Activated B cell treated with CpG ODN at 0.5 μM for 24 hours (primary cell): ENCODE measurements around the gene RELB. TPM values are rescaled to one million over a fixed set of nuclear protein-coding genes. Genes with fewer than 3 reads are reported as not detected.

Experiments used
- ATAC-seq: fragments of 200-7000 bp; cut with Tn5 transposase; one replicate; pipeline ENCODE4 v1.10.0; 2021; ENCODE audit warnings: low read depth, mild to moderate bottlenecking, moderate library complexity
- CTCF ChIA-PET: fragments of 350-600 bp; sonication (Branson Sonifier 250); formaldehyde crosslinking; loops from one replicate; lab custom pipeline; 2021; ENCODE audit warnings: antibody characterized with exemption; lab: Charles Lee
- POLR2A ChIA-PET: fragments of 350-600 bp; sonication (Branson Sonifier 250); formaldehyde crosslinking; loops from one replicate; lab custom pipeline; 2021; ENCODE audit warnings: antibody characterized with exemption; lab: Charles Lee
- DNase-seq: peaks from one replicate; pipeline ENCODE4 v3.0.0; 2022
- H3K27ac Mint-ChIP-seq: one replicate; pipeline ENCODE4 v1.8.0; 2020; ENCODE audit warnings: mixed read lengths
- H3K27me3 Mint-ChIP-seq: one replicate; pipeline ENCODE4 v1.8.0; 2021; ENCODE audit warnings: mixed read lengths
- H3K36me3 Mint-ChIP-seq: one replicate; pipeline ENCODE4 v1.8.0; 2021; ENCODE audit warnings: low read depth, mixed read lengths
- H3K4me1 Mint-ChIP-seq: one replicate; pipeline ENCODE4 v1.8.0; 2021; ENCODE audit warnings: mixed read lengths
- H3K4me3 Mint-ChIP-seq: one replicate; pipeline ENCODE4 v1.8.0; 2020; ENCODE audit warnings: mild to moderate bottlenecking, mixed read lengths
- H3K9me3 Mint-ChIP-seq: one replicate; pipeline ENCODE4 v1.8.0; 2020; ENCODE audit warnings: mixed read lengths
- intact Hi-C: fragments of 100-400 bp; cut with micrococcal nuclease; formaldehyde crosslinking; loops from one replicate; pipeline ENCODE4 v1.15.1; 2024
- total RNA-seq: library from RNA; stranded (reverse); gene quantifications from 2 replicates; pipeline ENCODE4 v1.2.3, GENCODE V29; 2022
- TF ChIP-seq, protein P1 (sequence below): fragments of 200-600 bp; IDR thresholded peaks from one replicate; pipeline ENCODE4 v1.8.0; 2022; ENCODE audit warnings: antibody characterized with exemption, mild to moderate bottlenecking

Gene RELB
- total RNA-seq, 1 donor from 2014 or later = 135 TPM

DNA sequence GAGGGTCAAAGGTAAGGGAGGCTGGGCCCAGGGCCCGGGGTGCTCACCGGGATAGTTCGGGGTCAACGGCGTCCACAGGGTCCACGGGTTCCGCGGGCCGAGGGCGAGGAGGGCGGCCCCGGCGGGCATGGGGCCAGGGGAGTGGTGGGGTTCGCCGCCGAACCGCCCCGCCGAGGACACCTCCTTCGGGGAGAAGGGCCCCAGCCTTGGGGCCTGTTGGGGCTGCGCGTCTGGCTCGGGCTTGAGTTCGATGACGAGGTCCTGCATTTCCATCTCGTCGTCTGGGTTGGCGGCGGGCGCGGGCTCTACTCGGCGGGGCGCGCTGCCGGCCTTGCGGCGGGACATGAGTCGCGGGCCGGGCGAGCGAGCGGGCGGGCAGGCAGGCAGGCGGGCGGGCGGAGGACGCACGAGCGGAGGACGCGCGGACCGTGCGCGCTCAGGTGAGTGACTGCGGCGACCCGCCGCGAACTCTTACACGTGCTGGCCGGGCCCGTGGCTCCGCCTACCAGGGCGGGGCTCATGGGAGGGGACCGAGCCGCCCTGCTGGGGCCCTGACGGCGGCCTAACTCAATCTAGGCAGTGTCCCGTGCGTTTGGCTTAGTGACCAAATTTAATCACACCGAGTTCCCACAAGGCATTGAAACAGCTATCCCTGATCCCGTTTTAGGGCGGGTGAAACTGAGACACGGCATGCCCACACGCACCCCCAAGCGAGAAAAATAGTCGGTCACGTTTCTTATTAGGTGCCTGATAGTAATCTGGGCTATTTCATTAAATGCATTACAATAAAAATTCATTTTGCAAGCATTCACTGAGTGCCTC, 75.0 kb downstream of the RELB start, which contains the start of gene ZNF296:
ZNF296 (minus strand) TSS at position 450 of the 822 bp plus-strand sequence; CDS start at position 345, 105 bp downstream.
- TF ChIP-seq, protein P1, sequence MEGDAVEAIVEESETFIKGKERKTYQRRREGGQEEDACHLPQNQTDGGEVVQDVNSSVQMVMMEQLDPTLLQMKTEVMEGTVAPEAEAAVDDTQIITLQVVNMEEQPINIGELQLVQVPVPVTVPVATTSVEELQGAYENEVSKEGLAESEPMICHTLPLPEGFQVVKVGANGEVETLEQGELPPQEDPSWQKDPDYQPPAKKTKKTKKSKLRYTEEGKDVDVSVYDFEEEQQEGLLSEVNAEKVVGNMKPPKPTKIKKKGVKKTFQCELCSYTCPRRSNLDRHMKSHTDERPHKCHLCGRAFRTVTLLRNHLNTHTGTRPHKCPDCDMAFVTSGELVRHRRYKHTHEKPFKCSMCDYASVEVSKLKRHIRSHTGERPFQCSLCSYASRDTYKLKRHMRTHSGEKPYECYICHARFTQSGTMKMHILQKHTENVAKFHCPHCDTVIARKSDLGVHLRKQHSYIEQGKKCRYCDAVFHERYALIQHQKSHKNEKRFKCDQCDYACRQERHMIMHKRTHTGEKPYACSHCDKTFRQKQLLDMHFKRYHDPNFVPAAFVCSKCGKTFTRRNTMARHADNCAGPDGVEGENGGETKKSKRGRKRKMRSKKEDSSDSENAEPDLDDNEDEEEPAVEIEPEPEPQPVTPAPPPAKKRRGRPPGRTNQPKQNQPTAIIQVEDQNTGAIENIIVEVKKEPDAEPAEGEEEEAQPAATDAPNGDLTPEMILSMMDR = no peak
- H3K9me3 Mint-ChIP-seq = no peaks in the 10 kb centered on the region
- peak; percentile 85 for DNase-seq
- peaks cover 59% of the 10 kb centered on the region for H3K4me1 Mint-ChIP-seq
- POLR2A ChIA-PET = interaction anchor here (0.9 to 3.4 kb wide), 10 partner anchors 16 to 186 kb away, joined by 3 to 45 read pairs (median 6); partner anchors contain the start of genes BLOC1S3, CLPTM1, PPP1R37 and RELB
- CTCF ChIA-PET = no interaction called here
- peak; percentile 50 for ATAC-seq
- peak within 1 kb of the TSS; percentile 90 for H3K27ac Mint-ChIP-seq
- H3K4me3 Mint-ChIP-seq = peak within 1 kb of the TSS; percentile 93
- peaks cover 39% of the 10 kb centered on the region for H3K36me3 Mint-ChIP-seq
- H3K27me3 Mint-ChIP-seq = no peaks in the 10 kb centered on the region
- intact Hi-C loops = loop anchor here (5.0 to 10.0 kb wide), 3 partner anchors 324 to 789 kb away; partner anchors contain the start of genes FOXA3, PPM1N, RTN2 and SYMPK

DNA sequence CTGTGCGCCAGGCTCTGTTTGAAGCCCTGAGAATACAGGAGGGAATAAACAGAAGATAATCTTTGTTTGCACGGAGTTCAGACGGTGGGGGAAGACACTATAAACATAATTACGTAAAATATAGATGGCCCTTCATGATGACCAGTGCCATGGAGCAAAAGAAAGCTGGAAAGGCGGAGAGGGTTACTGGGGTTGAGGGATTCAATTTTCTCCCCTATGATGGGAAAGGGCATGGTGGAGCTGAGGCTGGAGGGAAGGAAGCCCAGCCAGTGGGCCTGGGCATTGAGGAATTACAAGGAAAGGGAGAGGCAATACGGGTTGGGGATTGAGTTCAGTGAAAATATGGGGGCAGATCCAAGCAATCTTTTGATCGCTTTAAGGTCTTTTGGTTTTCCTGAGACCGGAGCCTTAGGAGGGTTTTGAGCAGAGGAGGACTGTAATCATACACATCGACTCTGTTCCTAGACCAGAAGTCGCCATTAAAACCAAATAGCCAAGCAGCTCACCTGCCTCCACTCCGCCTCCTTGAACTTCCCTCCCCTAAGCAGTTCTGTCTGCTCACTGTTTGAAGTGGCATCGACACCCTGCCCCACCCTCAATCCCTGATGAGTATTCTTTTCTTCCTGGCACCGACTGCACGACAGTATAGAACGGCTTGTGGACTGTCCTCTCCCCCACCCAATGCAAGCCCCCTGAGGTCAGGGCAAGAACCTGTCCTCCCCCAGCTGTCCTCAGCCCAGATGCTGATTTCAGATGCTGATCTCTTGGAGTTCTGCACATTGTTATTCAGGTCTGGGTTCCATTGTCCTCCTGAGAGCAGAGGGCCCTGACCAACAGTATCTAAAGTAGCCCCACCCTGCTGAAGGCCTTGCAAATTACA, 75.8 kb downstream of the RELB start:
- H3K36me3 Mint-ChIP-seq = peaks cover 39% of the 10 kb centered on the region
- intact Hi-C loops = loop anchor here (5.0 to 10.0 kb wide), 3 partner anchors 325 to 788 kb away; partner anchors contain the start of genes FOXA3, PPM1N, RTN2 and SYMPK
- POLR2A ChIA-PET = interaction anchor here (1.1 to 3.4 kb wide), 4 partner anchors 15 to 101 kb away, joined by 4 to 45 read pairs (median 23); partner anchors contain the start of genes BLOC1S3, PPP1R37, RELB and TRAPPC6A
- TF ChIP-seq, protein P1 = no peak
- H3K27me3 Mint-ChIP-seq = no peaks in the 10 kb centered on the region
- peak overlapping the region; percentile 93 for H3K4me3 Mint-ChIP-seq
- CTCF ChIA-PET = no interaction called here
- H3K4me1 Mint-ChIP-seq = peaks cover 65% of the 10 kb centered on the region
- no peak for DNase-seq
- ATAC-seq = no peak
- H3K27ac Mint-ChIP-seq = peak overlapping the region; percentile 90
- no peaks in the 10 kb centered on the region for H3K9me3 Mint-ChIP-seq

DNA sequence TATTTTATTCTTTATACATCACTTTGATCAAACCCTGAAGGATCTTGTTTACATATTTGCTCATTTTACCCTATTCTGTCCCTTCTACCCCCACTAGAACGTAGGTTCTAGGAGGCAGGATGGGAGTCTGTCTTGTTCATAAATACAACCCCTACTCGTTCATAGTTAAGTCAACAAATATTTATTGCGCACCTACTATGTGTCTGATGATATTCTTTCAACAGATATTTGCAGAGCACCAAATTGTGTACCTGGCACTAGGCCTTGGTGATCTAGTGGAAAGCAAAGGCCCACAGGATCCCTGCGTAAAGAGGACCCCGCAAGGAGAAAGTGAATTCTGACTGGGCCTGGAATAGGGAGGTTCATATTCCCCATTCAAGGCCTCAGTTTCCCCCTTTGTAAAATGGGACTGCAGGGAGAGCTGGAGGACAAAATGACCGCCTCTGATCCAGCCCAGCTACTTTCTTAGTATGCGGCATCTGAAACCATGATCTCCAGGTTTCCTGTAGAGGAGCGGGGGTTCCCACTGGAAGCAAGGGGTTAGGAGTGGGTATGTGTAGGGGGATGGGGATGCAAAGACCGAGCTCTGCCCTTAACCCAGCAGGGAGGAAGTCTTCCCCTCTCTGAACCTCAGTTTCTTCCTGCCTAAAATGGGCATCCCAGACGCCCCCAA, 77.3 kb downstream of the RELB start:
- TF ChIP-seq, protein P1 = no peak
- H3K36me3 Mint-ChIP-seq = peaks cover 35% of the 10 kb centered on the region
- H3K9me3 Mint-ChIP-seq = no peaks in the 10 kb centered on the region
- no peaks in the 10 kb centered on the region for H3K27me3 Mint-ChIP-seq
- no peak for DNase-seq
- H3K27ac Mint-ChIP-seq = peak overlapping the region; percentile 90
- ChIA-PET CTCF (interaction anchor here (1.5 kb wide), 1 partner anchor 361 kb away, joined by 3 read pairs; no protein-coding TSS in a partner anchor), POLR2A (interaction anchor here (0.6 to 3.9 kb wide), 14 partner anchors 11 to 171 kb away, joined by 3 to 75 read pairs (median 4); partner anchors contain the start of genes BLOC1S3, CLASRP, PPP1R37 and RELB)
- peaks cover 60% of the 10 kb centered on the region for H3K4me1 Mint-ChIP-seq
- peak overlapping the region; percentile 97 for H3K4me3 Mint-ChIP-seq
- intact Hi-C loops = loop anchor here (5.0 to 10.0 kb wide), 3 partner anchors 326 to 786 kb away; partner anchors contain the start of genes FOXA3, PPM1N, RTN2 and SYMPK
- ATAC-seq = no peak

DNA sequence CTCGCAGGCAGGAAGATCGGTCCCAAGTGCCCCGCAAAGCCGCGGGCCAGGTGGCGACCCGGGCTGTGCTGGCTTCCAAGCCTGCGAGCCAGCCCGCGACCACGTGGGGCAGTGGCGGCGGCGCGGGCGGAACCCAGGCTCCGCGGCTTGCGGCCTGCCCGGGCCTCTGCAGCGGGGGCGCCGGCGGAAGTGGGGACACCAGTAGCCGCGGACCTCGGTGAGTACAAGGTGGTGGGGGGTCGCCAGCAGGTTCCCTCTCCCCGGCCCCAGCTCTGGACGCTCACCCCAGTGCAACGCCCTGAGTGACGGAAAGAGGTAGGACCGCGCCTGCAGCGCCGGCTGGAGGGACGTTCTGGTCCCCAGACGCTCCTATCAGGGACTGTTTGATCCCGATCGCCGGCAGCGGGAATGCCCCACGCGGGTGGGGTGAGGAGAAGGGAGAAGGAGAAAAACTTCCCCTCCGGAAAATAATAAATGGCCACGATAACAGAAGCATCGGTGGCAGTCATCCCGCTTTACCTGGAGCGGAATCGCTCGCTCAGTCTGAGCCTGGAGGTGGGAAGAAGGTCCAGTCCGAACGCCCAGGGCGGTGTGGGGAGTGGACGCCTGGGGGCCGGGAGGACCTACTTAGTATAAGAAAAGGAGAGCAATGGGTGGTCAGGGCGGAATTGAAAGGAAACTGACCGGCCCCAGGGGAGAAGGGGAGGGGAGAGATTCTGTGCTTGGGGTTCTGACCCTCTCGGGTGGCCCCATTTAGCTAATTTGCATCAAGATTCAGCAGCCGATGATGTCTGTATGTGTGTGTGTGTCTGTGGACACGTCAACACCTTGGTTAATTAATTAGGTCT, 78.0 kb downstream of the RELB start, which contains the start of gene GEMIN7:
GEMIN7 (plus strand) TSS at position 198 of the 848 bp plus-strand sequence. CDS start 10,855 bp downstream, outside the sequence.
- Mint-ChIP-seq H3K4me3 (peak within 1 kb of the TSS; percentile 97), H3K9me3 (no peaks in the 10 kb centered on the region), H3K36me3 (peaks cover 35% of the 10 kb centered on the region), H3K27ac (peak within 1 kb of the TSS; percentile 90), H3K27me3 (no peaks in the 10 kb centered on the region), H3K4me1 (peaks cover 60% of the 10 kb centered on the region)
- peak; percentile 85 for DNase-seq
- peak; percentile 33 for ATAC-seq
- intact Hi-C loops = loop anchor here (5.0 to 10.0 kb wide), 3 partner anchors 327 to 786 kb away; partner anchors contain the start of genes FOXA3, PPM1N, RTN2 and SYMPK
- TF ChIP-seq, protein P1 = no peak
- ChIA-PET CTCF (interaction anchor here (1.5 kb wide), 1 partner anchor 360 kb away, joined by 3 read pairs; no protein-coding TSS in a partner anchor), POLR2A (interaction anchor here (0.6 to 3.9 kb wide), 16 partner anchors 10 to 118 kb away, joined by 3 to 75 read pairs (median 4); partner anchors contain the start of genes BLOC1S3, CLASRP, PPP1R37 and RELB)
